Hepatocyte (in vitro differentiated cells): ENCODE data around the gene KIF3A.

ENCODE experiments used
- CTCF ChIP-seq: fragments of 200-600 bp; sonication (generic); IDR thresholded peaks from 2 replicates; pipeline ENCODE4 v1.5.1; 2016; ENCODE audit warnings: antibody characterized with exemption, mild to moderate bottlenecking; ENCODE audit not compliant: poor library complexity
- EZH2 ChIP-seq: fragments of 200-600 bp; sonication (generic); IDR thresholded peaks from 2 replicates; pipeline ENCODE4 v1.6.1; 2016; ENCODE audit warnings: antibody characterized with exemption, mild to moderate bottlenecking, borderline replicate concordance

GRCh38 chr5:132775476-132775961 is 38.2 kb upstream of the KIF3A start:
- TF ChIP-seq CTCF (no peak), EZH2 (no peak)
